H4 (cell line): ENCODE data around the gene LAIR1. TPM values are rescaled to one million over a fixed set of nuclear protein-coding genes. Genes with fewer than 3 reads are reported as not detected.

Experiments
- DNase-seq: peaks from one replicate; pipeline ENCODE4 v3.0.0-alpha.2; 2015; ENCODE audit warnings: low spot score
- total RNA-seq: library from RNA; depleted of rRNA; stranded (reverse); fragments of >200 nt; shearing (Covaris generic); gene quantifications from 2 replicates; pipeline ENCODE4 v1.2.3, GENCODE V29; 2014; rRNA removed

LAIR1 gene
- total RNA-seq, 1 experiment from 2014 or later = 0.46 TPM

DNA sequence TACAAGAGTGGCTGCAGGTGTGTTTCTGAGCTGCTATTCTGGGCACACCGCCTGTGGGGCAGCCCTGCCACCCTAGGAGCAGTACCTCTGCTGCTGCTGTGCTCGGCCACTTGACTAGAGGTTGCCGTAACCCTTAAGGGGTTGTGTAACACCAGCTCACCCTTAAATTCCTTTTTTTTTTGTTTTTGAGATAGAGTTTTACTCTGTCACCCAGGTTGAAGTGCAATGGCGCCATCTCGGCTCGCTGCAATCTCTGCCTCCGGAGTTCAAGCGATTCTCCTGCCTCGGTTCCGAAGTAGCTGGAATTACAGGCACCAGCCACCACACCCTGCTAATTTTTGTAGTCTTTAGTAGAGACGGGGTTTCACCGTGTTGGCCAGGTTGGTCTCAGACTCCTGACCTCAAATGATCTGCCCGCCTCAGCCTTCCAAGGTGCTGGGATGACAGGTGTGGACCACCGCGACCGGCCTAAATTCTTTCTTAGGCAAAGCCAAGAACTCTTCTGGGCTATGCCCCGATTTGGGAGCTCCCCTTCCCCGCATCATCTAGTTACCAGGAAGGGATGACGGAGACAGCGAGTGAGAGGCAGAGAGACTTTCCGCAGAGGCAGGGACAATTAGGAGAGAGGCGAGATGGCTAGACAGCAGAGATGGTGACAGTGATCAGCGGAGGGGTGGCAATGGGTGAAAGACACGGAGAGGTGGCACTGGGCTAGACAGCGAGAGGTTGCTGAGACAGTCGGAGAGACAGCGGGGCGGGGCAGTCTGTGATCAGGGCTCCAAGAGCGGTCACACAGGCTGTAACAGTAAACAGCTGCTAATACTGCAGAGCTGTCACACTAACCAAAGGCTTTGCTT, 47.4 kb downstream of the LAIR1 start:
- DNase-seq = no peak

- DNase-seq = no peak
These were observed 48.0 kb downstream of the LAIR1 start for GRCh38 chr19:54316746-54317107.

DNA sequence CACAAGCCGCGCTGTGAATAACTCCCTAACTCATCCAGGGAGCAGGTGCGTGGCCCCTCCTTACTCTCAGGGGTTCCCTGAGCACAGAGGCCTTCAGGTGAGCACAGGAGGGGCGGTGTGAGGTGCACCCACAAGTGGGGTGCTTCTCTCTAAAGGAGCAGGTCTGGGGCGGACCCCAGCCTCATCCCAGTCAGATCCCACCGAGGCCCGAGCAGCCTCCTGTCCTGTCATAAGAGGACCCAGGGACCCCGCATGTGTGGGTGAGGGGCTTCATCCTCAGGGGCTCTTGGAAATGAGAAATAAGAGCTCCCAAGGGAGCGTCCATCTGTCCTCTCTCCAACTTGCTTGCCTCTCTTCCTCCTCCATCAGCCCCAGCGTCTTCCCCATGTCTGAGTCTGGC, 48.8 kb downstream of the LAIR1 start:
- no peak for DNase-seq

DNA sequence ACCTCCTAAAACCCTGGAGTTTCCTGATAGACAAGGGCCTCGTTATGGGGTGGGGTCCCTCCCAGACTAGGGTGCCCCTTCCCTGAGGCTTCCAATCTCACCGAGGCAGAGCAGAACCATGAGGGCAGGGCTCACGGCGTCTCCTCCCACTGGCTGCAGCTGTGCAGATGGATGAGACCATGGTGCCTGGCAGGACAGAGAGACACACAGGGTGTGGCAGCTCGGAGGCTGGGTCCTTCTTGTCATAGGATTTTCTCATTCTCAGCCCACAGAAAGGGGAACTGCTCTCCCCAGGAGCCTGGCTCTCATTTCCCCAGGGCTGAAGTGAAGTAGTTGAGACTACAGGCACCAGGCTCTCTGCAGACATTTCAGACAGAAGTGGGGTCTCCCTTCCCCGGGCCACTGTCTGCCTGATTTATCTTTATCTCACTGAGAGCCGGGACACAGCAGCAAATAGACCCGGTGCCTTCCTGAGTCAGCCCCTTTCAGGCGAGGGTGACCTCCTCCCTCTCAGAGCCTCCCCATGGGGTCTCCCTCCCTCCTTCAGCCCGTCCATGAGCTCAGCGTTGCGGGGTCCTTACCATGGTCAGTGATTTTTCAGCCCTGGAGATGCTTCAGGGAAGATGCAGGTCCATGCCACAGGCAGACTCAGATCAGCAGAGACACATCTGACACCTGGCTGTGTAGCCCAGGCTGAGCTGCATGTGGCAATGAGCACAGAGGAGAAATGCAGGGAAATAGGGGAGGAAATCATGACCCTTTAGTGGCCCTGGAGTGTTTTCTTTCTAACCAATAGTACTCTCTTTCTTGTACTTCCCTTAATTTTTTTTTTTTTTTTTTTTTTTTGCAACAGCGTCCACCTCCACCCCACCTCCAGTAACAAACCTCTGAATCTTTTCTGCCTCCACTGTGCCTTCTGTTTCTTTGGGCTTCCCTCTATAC, 52.0 kb downstream of the LAIR1 start, which contains the start of gene LILRA5:
TSS of gene LILRA5 (minus strand) at position 731 of the 942 bp plus-strand sequence. CDS start at position 584, 147 bp downstream.
- DNase-seq = no peak

DNA sequence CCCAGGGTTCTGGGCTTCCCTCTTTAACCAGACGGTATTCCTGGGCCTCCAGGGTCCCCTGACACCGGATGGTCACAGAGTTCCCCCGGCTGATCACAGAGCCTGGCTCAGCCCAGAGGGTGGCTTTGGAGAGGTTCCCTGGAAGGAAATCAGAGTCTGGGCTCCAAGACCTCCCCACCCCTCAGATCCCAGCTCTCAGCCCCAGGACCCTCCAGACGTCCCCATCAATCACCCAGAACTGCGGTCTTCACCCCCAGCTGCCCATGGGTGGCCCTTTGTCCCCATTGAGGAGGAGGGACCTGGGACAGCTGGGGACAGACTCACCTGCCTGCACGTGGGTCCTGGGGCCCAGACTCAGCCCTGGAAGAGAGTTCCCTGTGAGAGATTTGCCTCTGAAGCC, 52.7 kb downstream of the LAIR1 start:
- no peak for DNase-seq

GRCh38 chr19:54311486-54311885, 53.2 kb downstream of the LAIR1 start:
- DNase-seq = no peak

DNA sequence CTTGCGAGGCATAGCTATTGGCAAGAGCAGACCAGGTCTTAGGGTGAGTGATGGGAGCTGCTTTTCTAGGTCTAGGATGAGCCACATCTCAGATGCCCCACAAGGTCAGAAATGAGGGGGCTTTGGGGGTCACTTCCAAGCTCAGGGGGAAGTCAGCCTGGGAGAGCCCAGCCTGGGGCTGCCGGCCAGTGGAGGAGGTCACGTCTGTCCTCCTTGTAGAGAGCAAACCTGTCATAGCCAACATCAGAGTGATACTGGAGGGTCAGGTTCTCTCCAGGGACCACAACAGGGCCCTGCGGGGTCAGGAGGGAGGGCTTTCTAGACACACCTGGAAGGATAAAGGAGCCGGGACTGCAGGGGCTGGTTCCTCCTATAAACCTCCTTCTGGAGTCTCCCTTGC, 54.2 kb downstream of the LAIR1 start:
- no peak for DNase-seq

DNA sequence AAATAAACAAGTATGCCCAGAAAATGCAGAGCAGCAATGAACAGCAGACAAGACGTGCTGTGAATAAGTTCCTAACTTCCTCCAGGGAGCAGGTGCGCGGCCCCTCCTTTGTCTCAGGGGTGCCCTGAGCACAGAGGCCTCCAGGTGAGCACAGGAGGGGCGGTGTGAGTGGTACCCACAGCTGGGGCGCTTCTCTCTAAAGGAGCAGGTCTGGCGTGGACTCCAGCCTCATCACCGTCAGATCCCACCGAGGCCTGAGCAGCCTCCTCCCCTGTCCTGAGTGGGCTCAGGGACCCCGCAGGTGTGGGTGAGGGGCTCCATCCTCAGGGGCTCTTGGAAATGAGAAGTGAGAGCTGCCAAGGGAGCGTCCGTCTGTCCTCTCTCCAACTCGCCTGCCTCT, 54.9 kb downstream of the LAIR1 start:
- no peak for DNase-seq

GRCh38 chr19:54307389-54308020, 57.2 kb downstream of the LAIR1 start:
- DNase-seq = no peak

DNA sequence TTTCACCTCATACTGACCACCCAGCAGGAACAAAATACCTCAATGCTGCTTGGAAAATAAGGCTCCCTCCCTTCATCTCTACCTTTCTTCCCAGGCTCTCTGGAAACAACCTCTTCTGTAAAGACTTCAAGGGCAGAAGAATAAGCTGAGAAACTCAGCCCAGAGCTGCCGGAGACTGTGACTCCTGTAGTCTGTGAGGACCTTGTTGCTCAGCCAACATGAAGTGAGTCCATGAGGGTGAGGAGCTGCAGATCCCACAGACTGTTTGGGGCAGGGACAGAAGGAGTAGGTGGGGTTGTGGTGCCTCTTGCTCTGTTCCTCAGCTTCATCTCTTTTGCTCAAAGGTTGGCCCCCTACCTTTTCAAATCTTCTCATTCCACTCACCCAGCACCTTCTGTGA, 59.6 kb downstream of the LAIR1 start:
- no peak for DNase-seq

- no peak for DNase-seq
These were observed 62.5 kb downstream of the LAIR1 start for GRCh38 chr19:54302257-54302656.

Other genes with a start within 250 kb of the LAIR1 start
- 37.5 and 47.8 TPM in 2 replicates for gene TFPT, start 249.3 kb downstream of the LAIR1 start, total RNA-seq
- 106 and 131 TPM in 2 replicates for gene PRPF31, start 249.2 kb downstream of the LAIR1 start, total RNA-seq
- 18.6 and 27.5 TPM in 2 replicates for gene CNOT3, start 227.2 kb downstream of the LAIR1 start, total RNA-seq
- gene LENG1, start 205.2 kb downstream of the LAIR1 start, total RNA-seq = 15.6 and 18.4 TPM in 2 replicates
- not detected in 2 replicates for gene TMC4, start 191.8 kb downstream of the LAIR1 start, total RNA-seq
- 88.1 and 139 TPM in 2 replicates for gene MBOAT7, start 175.4 kb downstream of the LAIR1 start, total RNA-seq
- 166 and 167 TPM in 2 replicates for gene TSEN34, start 173.6 kb downstream of the LAIR1 start, total RNA-seq
- 2,262 and 2,532 TPM in 2 replicates for gene RPS9, start 164.1 kb downstream of the LAIR1 start, total RNA-seq
- gene LILRB3, start 141.9 kb downstream of the LAIR1 start, total RNA-seq = not detected in 2 replicates
- gene LILRA6, start 122.1 kb downstream of the LAIR1 start, total RNA-seq = not detected in 2 replicates
- not detected in 2 replicates for gene LILRB5, start 107.7 kb downstream of the LAIR1 start, total RNA-seq
- not detected in 2 replicates for gene LILRB2, start 83.8 kb downstream of the LAIR1 start, total RNA-seq
- not detected in 2 replicates for gene LILRA5, start 51.8 kb downstream of the LAIR1 start, total RNA-seq
- gene LILRA4, start 25.8 kb downstream of the LAIR1 start, total RNA-seq = not detected in 2 replicates
- not detected in 2 replicates for gene TTYH1, start 50.5 kb upstream of the LAIR1 start, total RNA-seq
- 4.3 and 4.6 TPM in 2 replicates for gene LENG8, start 84.3 kb upstream of the LAIR1 start, total RNA-seq
- 0.33 and 0.64 TPM in 2 replicates for gene LENG9, start 98.8 kb upstream of the LAIR1 start, total RNA-seq
- 5.1 and 7.0 TPM in 2 replicates for gene CDC42EP5, start 108.4 kb upstream of the LAIR1 start, total RNA-seq
- gene LAIR2, start 137.9 kb upstream of the LAIR1 start, total RNA-seq = not detected in 2 replicates
- not detected in 2 replicates for gene LILRA2, start 208.9 kb upstream of the LAIR1 start, total RNA-seq
- not detected in 2 replicates for gene LILRA1, start 228.7 kb upstream of the LAIR1 start, total RNA-seq